NCI-H2107 treated with DMSO at 0.1 percent for 48 hours (cell line): ENCODE measurements around the gene USP53.
"Not testable (repeated sequence)": the region's sequence is repeated elsewhere in the genome, so short reads cannot be mapped to it uniquely, and the experiment has no call there.

Source experiments
- DNase-seq: peaks from one replicate; lab custom pipeline; 2025; ENCODE audit not compliant: unreplicated experiment; lab: John Stamatoyannopoulos, UW

The USP53 gene

DNA sequence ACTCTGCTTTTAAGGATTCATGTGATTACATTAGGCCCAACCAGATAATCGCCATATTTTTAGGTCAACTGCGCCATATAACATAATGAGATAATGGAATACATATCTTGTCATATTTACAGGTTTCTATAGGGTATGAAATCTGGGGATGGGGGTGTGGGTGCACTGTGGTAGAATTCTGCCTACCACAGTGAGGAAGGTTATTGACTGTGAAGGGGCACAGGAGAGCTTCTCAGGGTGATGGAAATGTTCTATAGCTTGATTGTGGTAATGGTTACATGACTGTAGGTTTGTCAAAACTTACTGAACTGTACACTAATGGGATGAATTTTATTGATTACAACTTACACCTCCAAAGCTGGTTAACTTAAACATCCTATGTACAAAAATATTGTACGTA lies 15.9 kb downstream of the USP53 start:
- no peak for DNase-seq

DNA sequence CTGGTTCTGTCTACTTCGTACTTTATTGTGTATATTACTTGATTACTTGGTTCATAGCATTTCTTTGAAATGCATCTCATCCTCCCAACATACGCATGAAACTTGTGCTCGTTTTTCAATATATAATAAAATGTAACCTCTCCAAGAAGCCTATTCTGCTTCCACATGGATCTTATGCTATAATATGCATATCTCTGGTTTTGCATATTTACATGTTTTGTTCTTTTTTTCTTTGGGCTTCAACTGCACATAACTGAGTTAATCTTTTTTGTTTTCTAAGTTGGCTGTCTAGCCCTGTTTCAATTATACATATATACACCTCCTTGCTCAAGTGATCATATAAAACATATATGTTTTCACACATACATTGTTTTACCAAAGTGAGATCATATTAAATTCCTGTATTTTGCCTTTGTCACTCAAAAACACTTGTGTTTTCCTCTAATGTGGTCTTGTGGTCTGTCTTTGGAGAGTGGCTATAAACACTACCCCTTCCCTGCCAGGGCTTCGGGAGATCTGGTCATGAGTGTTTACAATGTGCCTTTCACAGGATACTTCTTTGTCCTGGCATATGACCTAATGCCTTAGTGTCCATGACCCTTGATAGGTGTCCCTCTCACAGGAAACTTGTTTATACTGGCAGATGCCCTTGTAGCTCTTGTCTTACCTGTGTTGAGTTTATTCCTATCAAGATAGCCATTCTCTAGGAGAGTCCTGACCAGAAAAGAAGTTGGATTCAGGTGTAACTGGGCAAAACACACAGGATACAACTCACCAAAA lies 17.6 kb downstream of the USP53 start:
- DNase-seq, result no peak

DNA sequence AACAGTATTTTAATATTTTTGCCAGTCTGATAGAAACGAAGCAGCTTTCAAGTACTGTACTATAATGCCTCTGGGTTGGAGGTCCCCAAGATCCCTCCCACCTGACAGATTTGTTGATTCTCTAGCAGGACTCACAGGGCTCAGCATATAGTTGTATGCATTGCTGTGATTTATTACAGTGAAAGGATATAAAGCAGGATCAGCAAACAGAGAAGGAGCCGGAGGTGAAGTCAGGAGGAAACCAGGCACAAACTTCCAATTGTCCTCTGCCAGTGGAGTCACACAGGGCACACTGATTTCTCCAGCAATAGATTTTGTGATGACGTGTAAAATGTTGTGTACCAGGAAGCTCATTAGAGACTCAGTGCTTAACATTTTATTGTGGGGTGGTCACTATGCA lies 19.0 kb downstream of the USP53 start:
- DNase-seq, result no peak

DNA sequence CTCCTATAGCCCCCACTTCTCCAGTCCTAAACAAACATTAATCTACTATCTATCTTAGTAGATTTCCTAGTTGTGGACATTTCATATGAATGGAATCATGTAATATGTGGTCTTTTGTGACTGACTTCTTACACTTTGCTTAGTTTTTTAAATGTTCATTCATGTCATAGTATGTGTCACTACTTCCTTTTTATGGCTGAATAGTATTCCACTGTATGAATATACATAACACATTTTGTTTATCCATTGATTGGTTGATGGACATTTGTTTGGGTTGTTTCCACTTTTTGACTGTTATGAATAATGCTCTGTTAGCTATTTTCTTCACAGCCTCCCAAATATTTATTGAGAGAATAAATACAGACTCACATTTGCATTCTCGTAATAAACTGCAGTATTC lies 19.8 kb downstream of the USP53 start:
- DNase-seq, result no peak

DNA sequence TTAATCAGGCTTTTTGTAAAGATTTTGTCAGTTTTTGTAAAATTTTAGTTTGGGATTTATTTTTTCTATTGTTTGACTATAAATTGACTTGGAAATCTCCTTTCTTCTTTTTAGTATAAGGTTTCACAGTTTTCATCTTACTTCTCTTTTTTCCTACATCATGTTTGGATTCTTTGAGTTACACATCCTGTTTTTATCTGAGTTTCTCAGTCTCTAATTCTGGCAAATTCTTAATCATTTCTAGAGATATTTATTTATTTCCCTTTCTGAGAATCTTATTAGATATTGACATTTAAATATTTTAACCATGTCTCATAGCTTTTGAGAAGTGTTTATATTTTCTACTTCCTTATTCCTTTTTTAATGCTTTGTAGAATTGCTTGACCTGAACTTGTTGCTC lies 20.7 kb downstream of the USP53 start:
- no peak for DNase-seq

DNA sequence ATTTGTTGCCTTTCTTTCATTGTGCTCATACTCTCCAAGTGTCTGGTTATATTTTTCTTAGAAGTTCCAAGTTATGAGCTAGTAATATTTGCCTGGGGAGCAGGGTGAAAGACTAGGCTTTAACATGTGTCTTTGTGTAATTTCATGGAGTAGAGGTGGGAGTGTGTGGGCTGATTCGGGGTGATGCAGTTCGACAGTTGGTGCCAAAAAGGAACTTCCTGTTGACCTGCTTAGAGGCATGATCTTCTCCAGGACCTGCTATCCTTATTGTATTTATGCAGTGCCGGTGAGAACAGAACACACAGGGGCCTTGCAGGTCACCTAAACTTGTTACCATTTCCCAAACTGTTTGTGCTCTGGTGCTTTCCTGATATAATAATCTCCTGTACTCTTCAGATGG lies 21.2 kb downstream of the USP53 start:
- no peak for DNase-seq

DNA sequence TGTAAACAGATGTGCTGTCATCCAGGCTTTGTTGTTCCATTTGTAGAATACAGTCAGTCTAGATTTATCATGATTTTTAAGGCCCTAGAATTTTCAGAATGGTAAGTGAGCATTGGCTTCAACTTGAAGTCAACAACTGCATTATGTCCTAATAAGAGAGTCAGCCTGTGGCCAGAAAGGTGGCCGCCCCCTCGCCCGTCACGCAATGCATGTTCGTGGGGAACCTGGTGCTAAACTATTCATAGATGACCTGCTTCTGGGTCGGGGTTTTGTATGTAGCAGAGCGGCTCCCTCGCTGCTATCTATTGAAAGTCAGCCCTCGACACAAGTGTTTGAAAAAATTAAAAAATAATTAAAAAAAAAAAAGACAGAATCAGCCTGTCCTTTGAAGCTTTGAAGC lies 24.7 kb downstream of the USP53 start:
- no peak for DNase-seq

DNA sequence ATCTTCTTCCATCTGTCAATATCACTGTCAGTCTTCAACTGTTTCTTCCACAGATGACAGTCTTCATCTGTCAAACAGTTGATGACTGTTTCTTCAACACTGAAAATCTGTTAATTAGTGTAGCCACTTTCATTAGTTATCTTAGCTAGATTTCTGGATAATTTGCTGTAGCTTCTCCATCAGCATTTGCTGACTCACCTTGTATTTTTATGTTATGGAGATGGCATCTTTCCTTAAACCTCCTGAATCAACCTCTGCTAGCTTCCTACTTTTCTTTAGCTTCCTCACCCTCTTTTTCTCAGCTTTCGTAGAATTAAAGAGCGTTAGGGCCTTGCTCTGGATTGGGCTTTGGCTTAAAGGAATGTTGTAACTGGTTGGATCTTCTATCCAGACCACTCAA lies 25.1 kb downstream of the USP53 start:
- DNase-seq, result no peak

DNA sequence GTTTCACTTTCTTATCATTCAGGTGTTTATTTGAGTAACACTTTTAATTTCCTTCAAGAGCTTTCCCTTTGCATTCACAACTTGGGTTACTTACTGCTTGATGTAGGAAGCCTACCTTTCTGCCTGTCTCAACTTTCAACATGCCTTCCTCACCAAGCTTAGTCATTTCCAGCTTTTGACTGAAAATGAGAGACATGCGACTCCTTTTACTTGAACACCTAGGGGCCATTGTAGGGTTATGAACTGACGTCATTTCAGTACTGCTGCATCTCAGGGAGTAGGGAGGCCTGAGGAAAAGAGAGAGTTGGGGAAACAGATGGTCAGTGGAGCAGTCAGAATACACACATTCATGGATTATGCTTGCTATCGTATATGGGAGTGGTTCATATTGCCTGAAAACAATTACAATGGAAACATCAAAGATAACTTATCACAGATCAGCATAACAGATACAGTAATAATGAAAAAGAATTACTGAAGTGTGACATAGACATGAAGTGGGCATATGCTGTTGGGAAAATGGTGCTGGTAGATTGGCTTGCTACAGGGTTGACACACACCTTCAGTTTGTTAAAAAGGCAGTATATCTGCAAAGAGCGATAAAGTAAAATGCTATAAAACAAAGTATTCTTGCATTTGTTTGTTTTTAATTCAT lies 25.7 kb downstream of the USP53 start:
- DNase-seq, result no peak

DNA sequence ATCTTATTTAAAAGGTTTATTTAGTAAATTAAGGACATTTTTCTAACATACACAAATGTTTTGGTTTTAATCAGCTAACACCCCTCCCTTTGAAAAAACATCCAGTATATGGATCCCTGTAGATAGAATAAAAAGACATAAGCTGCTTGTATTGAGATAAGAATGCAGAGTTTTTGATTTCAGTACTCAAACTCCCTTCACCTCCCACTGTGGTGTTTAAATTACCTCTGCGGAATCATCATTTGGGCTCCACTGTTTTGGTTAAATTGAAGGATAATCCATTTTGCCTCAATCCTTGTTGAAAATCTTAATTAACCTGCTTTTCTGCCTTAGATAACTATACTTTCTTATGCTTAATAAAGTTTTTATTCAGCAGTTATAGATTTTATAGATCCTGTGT lies 27.6 kb downstream of the USP53 start:
- no peak for DNase-seq

DNA sequence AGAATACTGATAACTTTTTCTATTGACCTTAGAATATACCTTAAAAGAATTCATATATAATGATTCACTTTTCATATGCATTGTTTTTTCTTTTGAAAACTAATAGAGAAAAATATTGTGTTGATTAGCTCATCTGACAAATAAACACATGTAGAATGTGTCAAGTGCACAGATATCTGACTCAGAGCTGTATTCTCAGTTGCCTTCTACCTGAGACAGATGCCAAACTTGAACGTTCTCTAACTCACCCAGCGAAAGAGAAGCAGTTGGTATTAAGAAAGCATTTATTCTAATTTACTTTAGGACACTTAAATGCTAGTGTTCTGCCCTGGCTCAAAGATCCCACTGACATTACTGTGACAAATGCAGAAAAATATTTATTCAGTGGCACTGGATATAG lies 28.1 kb downstream of the USP53 start:
- DNase-seq, result no peak

DNA sequence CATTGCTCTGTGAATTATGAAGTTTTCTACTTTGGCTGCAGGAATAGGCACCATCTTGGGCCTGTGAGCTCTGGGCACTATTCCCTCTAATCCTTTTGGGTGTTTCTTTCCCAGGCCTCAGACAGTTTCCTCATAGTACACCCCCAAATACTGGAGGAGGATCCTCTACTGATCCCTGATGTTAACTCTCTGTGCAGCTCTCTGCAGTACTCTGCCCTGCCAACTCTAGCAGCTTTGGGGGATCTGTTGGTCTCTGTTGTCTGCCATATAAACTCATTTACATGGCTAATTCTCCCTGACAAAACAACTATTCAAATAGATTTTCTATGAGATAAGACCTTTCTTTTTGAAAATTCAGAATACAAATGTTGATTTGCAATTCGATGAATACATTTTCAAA lies 29.9 kb downstream of the USP53 start:
- no peak for DNase-seq

DNA sequence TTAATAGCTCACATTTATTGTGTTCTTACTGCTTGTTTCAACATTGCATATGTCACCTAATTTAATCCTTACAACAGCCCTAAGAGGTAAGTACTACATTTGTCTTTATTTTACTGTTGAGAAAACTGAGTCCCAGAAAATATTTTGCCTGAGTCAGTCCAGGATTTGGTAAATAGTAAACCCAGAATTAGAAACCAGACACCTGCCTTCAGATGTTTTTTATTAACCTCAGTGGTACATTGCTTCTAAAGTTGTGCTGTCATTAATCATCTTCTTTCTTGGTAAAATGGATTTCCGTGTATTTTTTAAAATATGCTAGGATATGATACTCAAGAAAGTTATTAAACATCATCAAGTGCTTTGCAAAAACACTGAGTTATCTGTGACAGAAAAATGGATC lies 31.4 kb downstream of the USP53 start:
- DNase-seq, result no peak

DNA sequence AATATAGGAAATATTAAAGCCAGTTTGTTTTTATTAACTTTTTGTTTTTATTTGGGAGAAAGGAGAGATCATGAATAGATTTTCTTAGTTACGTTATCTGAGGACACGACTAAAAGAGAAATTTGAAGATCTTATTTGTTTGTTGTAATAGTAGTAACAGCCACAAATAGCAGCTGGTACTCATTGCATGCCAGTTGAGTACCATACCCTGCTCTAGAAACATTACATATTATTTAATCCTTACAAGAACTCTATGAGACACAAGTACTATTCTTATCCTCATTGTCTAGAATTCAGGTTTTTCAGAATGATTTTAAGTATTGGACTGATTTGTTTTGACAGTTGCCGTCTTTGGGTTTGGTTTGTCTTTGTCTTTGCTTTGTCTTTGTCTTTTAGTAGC lies 31.8 kb downstream of the USP53 start:
- DNase-seq, result no peak

DNA sequence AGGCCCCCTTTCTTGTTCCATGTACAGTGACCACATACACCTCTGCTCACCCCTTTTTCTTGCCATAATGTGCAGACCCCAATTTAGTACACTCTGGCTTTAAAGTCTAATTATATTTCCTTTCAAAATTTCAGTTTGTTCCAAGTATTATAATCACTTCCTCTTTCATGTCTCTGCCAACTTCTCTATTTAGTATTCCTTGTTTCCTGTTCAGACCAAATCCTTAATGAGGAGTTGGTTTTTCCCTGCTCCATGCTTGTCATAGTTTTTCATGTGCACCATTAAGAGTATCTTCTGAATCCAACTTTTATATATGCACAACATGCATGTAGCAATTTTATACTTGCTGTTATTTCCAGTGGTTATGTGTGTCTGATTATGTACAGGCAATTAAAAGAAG lies 32.3 kb downstream of the USP53 start:
- DNase-seq, result no peak

DNA sequence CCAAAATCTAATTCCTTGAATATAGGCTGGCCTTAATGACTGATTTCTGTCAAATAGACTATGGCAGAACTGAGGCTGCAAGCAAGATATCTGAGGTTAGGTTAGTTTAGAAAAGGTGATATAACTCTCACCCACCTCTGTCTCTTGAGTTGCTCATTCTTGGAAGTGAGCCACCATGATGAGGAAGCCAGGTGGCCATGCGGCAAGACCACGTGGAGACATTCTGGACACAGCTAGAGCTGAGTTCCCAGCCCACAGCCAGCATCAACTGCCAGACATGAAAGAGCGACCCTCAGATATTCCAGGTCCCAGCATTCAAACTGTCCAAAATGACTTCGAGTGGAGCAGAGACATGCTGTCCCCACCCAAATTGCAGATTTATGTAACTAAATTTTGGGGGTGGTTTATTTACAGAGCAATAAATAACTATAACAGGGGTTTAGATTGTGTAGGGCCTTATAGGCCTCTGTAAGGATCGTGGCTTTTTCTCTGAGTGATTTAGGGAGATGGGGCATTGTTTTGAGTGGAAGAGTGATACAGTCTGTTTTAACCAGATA lies 33.7 kb downstream of the USP53 start:
- no peak for DNase-seq

DNA sequence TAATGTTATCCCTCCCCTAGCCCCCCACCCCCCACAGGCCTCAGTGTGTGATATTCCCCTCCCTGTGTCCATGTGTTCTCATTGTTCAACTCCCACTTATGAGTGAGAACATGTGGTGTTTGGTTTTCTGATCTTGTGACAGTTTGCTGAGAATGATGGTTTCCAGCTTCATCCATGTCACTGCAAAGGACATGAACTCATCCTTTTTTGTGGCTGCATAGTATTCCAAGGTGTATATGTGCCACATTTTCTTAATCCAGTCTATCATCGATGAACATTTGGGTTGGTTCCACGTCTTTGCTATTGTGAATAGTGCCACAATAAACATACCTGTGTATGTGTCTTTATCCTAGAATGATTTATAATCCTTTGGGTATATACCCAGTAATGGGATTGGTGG lies 38.5 kb downstream of the USP53 start:
- not testable (repeated sequence) for DNase-seq

DNA sequence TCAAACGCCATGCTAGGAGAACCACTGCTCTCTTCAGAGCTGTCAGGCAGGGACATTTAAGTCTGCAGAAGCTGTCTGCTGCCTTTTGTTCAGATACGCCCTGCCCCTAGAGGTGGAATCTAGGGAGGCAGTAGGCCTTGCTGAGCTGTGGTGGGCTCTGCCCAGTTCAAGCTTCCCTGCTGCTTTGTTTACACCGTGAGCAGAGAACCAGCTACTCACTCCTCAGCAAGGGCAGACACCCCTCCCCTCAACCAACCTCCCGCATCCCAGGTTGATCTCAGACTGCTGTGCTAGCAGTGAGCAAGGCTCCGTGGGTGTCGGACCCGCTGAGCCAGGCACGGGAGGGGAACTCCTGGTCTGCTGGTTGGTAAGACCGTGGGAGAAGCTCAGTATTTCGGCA lies 42.7 kb downstream of the USP53 start:
- DNase-seq, result not testable (repeated sequence)

DNA sequence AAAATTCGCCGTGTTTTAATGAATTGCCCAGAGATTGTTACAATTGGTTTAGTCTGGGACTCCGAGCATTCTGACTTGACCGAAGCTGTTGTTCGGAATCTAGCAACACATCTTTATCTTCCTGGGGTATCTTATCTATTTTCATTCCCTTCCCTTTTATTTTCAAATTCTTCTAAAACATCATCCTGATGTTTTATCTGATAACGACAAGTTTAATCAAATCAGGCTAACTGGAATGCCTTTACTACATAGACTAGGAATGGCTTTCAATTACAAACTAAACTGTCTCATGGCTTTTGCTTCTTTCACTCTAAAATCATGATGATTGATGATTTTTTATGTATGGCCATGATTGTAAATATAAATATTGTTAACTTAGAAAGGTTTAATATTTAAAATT lies 48.0 kb downstream of the USP53 start:
- DNase-seq, result no peak

DNA sequence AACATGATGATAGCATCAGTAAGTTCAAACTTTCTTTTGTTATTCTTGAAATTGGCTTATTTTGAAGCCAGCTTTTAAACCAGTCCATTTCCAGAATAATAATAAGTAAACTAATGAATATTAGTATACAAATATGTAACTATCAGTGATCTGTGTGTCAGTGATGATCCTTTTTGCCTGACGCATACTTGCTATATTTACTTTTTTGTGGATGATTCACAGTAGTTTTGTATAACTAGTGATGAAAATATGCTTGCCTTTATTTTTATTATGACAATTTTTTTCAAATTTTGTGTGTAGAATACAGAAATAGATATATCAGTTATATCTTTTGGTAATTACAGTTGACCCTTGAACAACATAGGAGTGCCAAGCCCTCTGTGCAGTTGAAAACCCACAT lies 49.5 kb downstream of the USP53 start:
- no peak for DNase-seq

DNA sequence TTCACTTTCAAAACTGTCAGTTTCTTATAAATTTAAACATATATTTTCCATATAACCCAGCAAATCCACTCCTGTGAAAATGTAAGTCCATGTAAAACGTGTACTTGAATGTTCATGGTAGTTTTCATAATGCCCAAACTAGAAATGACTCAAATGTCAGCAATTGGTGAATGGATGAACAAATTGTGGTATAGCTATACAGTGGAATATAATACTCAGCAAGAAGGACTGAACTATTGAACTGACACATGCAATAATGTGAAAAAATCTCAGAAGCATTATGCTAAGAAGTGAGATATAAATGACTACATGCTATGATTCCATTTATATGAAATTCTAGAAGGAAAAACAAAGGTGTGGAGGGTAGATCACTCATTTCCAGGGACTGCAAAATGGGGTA lies 52.2 kb downstream of the USP53 start:
- DNase-seq, result no peak

DNA sequence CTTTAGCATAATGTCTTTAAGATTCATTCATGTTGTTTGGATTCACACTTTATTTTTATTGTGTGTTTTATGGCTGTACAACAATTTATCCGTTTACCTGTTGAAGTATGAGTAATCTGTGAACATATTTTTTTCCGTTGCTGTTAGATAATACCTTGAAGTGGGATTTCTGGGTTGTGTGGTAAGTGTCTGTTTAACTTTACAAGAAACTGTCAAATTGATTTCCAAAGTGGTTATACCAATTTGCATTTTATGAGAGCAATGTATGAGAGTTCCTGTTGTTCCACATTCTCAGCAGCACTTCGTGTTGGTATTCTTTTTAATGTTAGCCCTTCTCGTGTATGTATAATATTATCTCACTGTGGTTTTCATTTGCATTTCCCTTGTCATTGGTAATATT lies 53.6 kb downstream of the USP53 start:
- no peak for DNase-seq

DNA sequence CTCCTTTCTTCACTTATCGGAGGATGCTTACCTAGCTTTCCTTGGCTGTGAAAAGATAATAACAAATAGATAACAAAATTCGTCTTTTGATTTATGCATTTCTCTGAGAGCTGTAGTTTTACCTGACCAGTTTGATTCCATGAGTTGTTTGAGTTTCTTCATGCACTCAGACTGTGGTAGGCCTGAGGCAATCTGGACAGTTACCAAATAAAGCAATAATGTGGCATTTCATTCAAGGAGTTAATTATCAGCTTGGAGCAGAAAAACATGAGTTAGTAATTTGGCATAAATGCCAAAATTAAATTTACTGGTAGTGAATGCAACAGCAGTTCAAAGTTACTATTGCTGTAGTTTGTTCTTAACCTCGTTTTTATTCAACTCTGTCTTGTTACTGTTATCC lies 56.0 kb downstream of the USP53 start:
- DNase-seq, result no peak
